ENCODE measurements around the gene JAZF1. TPM values are rescaled to one million over a fixed set of nuclear protein-coding genes. Genes with fewer than 3 reads are reported as not detected.

The JAZF1 gene
- total RNA-seq, 1 experiment from 2014 or later = 9.1 TPM

GRCh38 chr7:28104811-28105210 is 75.8 kb downstream of the JAZF1 start:
- Histone ChIP-seq H3T11ph (ENCODE audit: low read length) (no peak overlapping the region), H3K79me2 (ENCODE audit: insufficient read depth, low read length) (0 out of 2 replicates have a peak, but pooled peaks cover 3% of the 10 kb centered on the region), H3K23me2 (ENCODE audit: insufficient read length, low read depth, low read length, poor library complexity, severe bottlenecking) (no peaks in the 10 kb centered on the region), H3K56ac (ENCODE audit: insufficient read length, low read depth, low read length) (no peak overlapping the region), H4K91ac (ENCODE audit: insufficient read length, low read depth, low read length) (no peak overlapping the region), H2BK20ac (ENCODE audit: low read depth, low read length, poor library complexity, severe bottlenecking) (no peak overlapping the region), H2BK5ac (ENCODE audit: insufficient read length, low read length) (no peak overlapping the region), H2AFZ (ENCODE audit: low read length) (no peak overlapping the region), H2BK120ac (ENCODE audit: low read depth, low read length, poor library complexity, severe bottlenecking) (no peak overlapping the region), H3K9ac (ENCODE audit: extremely low read depth, insufficient read length, low read length) (no peak overlapping the region), H3K4me2 (ENCODE audit: insufficient read depth, insufficient read length, low read length) (no peak overlapping the region), H3K9me3 (ENCODE audit: control insufficient read depth, low read depth, low read length) (no peaks in the 10 kb centered on the region), H4K20me1 (ENCODE audit: control insufficient read depth, insufficient read depth, insufficient read length) (no peaks in the 10 kb centered on the region), H3K4me1 (ENCODE audit: insufficient read depth, low read length) (peaks cover 3% of the 10 kb centered on the region; the same call in 1 of the 2 replicates), H3K14ac (ENCODE audit: insufficient read depth, low read length) (no peak overlapping the region), H3K4ac (ENCODE audit: low read depth, low read length) (no peak overlapping the region), H4K5ac (ENCODE audit: insufficient read length, low read depth, low read length) (no peak overlapping the region), H2AK5ac (ENCODE audit: insufficient read length, low read length) (no peak overlapping the region), H3K18ac (ENCODE audit: insufficient read length, low read depth, low read length) (no peak overlapping the region), H3K79me1 (ENCODE audit: insufficient read depth, low read depth, low read length, poor library complexity, severe bottlenecking) (no peaks in the 10 kb centered on the region), H4K8ac (replicated peaks; ENCODE audit: insufficient read length, low read depth, low read length) (no peak overlapping the region), H3K27ac (ENCODE audit: insufficient read length, low read depth, low read length) (no peak overlapping the region), H3K27me3 (ENCODE audit: insufficient read depth, low read length) (no peaks in the 10 kb centered on the region), H2BK15ac (ENCODE audit: low read depth, low read length) (no peak overlapping the region), H3K23ac (ENCODE audit: insufficient read length, low read depth, low read length) (no peak overlapping the region), H2BK12ac (ENCODE audit: insufficient read length, low read depth, low read length) (no peak overlapping the region)
- TF ChIP-seq CTCF (conservative IDR thresholded peaks at IDR 0.05) = no peak
- Mint-ChIP-seq H3K27ac (no peak overlapping the region), H3K27me3 (ENCODE audit: low read depth) (no peaks in the 10 kb centered on the region), H3K9me3 (no peaks in the 10 kb centered on the region), H3K4me3 (no peak overlapping the region), H3K4me1 (peaks cover 7 to 34% of the 10 kb centered on the region in 2 experiments; a peak in 3 of 4 replicates), H3K36me3 (ENCODE audit: insufficient read depth in 1 of 3, low read depth in 3 of 3) (no peaks in the 10 kb centered on the region; a peak in 2 of 7 replicates)
- no CpG with 5 or more reads among the region's 4 CpGs for WGBS (ENCODE audit: extremely low coverage, insufficient read length, low lambda C conversion rate)
- no peak for DNase-seq
